Measurements from ENCODE around the gene DPYSL5.

GRCh38 chr2:26997394-26997793 lies 149.5 kb downstream of the DPYSL5 start:
- TF ChIP-seq POLR2AphosphoS5 (IDR thresholded peaks at IDR 0.05; ENCODE audit: low read depth, low read length) (no peak), TAF1 (IDR thresholded peaks at IDR 0.05; ENCODE audit: borderline replicate concordance, insufficient read depth, low read length) (no peak), SIN3A (IDR thresholded peaks at IDR 0.05; ENCODE audit: borderline replicate concordance, insufficient read depth, low read length) (no peak)

Data from PFSK-1 (cell line).